Stomach smooth muscle (tissue), 2 donors: ENCODE results near the gene NDUFB11.

Experiments used
- H3K27ac ChIP-seq: one replicate; pipeline ENCODE4 v1.7.0; 2013; ENCODE audit warnings: mild to moderate bottlenecking, low read length, inconsistent platforms
- H3K27me3 ChIP-seq, 2 donors: one replicate each; pipeline ENCODE4 v1.7.0; 2013; ENCODE audit warnings: low read length in 2 of 2; ENCODE audit not compliant: insufficient read depth in 2 of 2, control insufficient read depth in 1 of 2
- H3K36me3 ChIP-seq, 2 donors: one replicate each; pipeline ENCODE4 v1.7.0; 2013; ENCODE audit warnings: low read length in 2 of 2; ENCODE audit not compliant: control insufficient read depth in 2 of 2, insufficient read depth in 2 of 2
- H3K4me1 ChIP-seq: one replicate; pipeline ENCODE4 v1.7.0; 2013; ENCODE audit warnings: low read length; ENCODE audit not compliant: control insufficient read depth, insufficient read depth
- H3K4me3 ChIP-seq, 2 donors: one replicate each; pipeline ENCODE4 v1.7.0; 2013; ENCODE audit warnings: low read length in 2 of 2
- H3K9ac ChIP-seq, 2 donors: one replicate each; pipeline ENCODE4 v1.7.0; 2013; ENCODE audit warnings: low read length in 2 of 2, mild to moderate bottlenecking in 1 of 2
- H3K9me3 ChIP-seq, 2 donors: one replicate each; pipeline ENCODE4 v1.7.0; 2013; ENCODE audit warnings: low read length in 2 of 2; ENCODE audit not compliant: control insufficient read depth in 2 of 2
- donor health status: healthy.
- donor health status: Pancreatic carcinoma.

Gene NDUFB11

DNA sequence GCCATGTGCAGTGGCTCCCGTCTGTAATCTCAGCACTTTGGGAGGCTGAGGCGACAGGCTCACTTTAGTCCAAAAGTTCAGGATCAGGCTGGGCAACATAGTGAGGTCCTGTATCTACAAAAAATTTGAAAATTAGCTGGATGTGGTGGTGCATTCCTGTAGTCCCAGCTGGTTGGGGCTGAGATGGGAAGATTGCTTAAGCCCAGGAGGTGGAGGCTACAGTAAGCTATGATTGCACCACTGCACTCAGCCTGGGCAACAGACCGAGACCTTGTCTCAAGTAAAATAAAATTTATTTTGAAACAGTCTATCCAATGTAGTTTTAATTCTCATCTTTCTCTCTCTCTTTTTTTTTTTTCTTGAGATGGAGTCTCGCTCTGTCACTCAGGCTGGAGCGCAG is 21.6 kb upstream of the NDUFB11 start:
- Histone ChIP-seq H3K36me3 (peaks cover 0 to 5% of the 10 kb centered on the region in 2 donors), H3K9me3 (no peaks in the 10 kb centered on the region), H3K4me1 (no peaks in the 10 kb centered on the region), H3K27ac (no peak overlapping the region), H3K27me3 (peaks cover 0 to 5% of the 10 kb centered on the region in 2 donors), H3K4me3 (no peak overlapping the region), H3K9ac (no peak overlapping the region)

DNA sequence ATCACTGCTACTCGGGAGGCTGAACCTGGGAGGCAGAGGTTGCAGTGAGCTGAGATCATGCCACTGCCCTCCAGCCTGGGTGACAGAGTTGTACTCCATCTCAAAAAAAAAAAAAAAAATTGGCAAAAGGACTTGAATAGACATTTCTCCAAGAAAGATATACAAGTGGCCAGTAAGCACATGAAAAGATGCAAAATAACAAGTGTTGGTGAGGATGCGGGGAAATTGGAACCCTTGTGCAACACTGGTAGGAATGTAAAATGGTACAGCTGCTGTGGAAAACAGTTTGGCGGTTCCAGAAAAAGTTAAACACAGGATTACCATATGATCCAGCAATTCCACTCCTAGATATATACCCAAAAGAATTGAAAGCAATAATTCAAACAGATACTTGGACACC is 19.9 kb upstream of the NDUFB11 start:
- Histone ChIP-seq H3K9ac (no peak overlapping the region), H3K4me3 (no peak overlapping the region), H3K36me3 (peaks cover 0 to 3% of the 10 kb centered on the region in 2 donors), H3K9me3 (no peaks in the 10 kb centered on the region), H3K4me1 (no peaks in the 10 kb centered on the region), H3K27me3 (peaks cover 0 to 5% of the 10 kb centered on the region in 2 donors), H3K27ac (no peak overlapping the region)

DNA sequence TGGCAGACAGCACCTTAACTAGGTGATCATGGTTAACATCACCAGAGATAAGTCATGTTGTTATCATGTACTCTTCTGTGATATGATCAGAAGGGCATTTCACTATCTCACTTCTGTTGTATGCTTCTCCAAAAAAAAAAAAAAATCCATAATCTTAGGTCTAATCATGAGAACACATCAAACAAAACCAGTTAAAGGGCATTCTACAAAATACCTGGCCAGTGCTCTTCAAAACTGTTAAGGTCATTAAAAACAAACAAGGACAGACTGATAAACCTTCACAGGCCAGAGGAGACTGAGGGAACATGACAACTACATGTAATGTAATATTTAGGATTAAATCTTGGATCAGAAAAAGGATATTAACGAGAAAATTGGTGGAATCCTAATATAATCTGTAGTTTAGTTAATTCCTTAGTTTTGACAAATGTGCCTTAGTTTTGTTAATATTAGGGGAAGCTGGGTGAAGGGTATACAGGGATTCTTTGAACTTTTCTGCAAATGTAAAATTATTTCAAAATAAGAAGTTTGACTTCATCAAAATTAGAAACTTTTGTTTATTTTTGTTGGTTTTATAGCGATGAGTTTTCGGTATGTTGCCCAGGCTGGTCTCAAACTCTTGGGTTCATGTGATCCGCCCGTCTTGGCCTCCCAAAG is 18.6 kb upstream of the NDUFB11 start:
- H3K36me3 ChIP-seq, result no peaks in the 10 kb centered on the region
- H3K4me3 ChIP-seq, result no peak overlapping the region
- no peaks in the 10 kb centered on the region for H3K27me3 ChIP-seq
- H3K9ac ChIP-seq, result no peak overlapping the region
- no peaks in the 10 kb centered on the region for H3K9me3 ChIP-seq
- H3K27ac ChIP-seq, result no peak overlapping the region
- H3K4me1 ChIP-seq, result no peaks in the 10 kb centered on the region

DNA sequence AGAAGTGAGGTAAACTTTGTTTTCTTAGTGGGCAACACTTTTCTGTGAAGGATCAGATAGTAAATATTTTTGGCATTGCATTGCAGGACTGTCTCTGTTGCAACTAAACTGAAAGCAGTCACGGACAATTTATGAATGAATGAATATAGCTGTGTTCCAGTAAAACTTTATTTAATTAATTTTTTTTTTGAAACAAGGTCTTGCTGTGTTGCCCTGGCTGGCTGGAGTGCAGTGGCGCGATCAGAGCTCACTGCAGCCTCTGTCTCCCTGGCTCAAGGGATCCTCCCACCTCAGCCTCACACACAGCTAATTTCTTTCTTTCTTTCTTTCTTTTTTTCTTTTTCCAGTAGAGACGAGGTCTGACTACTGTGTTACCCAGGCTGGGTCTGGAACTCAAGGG is 16.3 kb upstream of the NDUFB11 start:
- Histone ChIP-seq H3K4me3 (no peak overlapping the region), H3K9me3 (no peaks in the 10 kb centered on the region), H3K9ac (no peak overlapping the region), H3K27me3 (peaks cover 0 to 3% of the 10 kb centered on the region in 2 donors), H3K4me1 (no peaks in the 10 kb centered on the region), H3K36me3 (peaks cover 5 to 6% of the 10 kb centered on the region in 2 donors), H3K27ac (no peak overlapping the region)

DNA sequence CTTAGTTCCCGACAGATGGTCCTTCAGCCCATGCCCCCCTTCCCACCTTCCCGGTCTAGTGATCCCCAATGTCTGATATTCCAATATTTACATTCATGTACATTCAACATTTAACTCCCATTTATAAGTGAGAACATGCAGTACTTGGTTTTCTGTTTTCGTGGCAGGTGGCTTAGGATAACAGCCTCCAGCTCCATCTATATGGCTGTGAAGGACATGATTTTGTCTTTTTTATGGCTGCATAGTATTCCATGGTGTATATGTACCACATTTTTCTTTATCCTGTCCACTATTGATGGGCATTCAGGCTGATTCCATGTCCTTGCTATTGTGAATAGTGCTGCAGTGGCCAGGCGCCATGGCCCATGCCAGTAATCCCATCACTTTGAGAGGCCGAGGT is 14.3 kb upstream of the NDUFB11 start:
- no peaks in the 10 kb centered on the region for H3K9me3 ChIP-seq

DNA sequence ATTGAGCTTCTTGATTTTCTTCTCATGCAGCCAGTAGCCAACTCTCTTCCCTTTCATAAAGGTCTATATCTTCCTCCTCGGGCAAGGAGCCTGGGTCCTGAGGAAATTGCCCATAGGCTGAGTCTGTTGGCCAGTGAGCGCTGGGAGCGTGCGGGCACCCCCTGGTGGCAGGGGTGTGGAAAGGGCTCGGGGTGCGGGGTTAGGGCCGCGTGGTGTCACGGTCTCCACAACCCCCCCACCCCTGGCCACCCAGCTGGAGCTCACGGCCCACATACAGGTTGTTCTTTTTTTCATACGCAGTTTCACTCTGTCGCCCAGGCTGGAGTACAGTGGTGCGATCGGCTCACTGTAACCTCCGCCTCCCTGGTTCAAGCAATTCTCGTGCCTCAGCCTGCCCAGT is 13.6 kb upstream of the NDUFB11 start:
- Histone ChIP-seq H3K27me3 (peaks cover 0 to 3% of the 10 kb centered on the region in 2 donors), H3K27ac (no peak overlapping the region), H3K9ac (no peak overlapping the region), H3K4me1 (no peaks in the 10 kb centered on the region), H3K36me3 (peaks cover 5 to 6% of the 10 kb centered on the region in 2 donors), H3K4me3 (no peak overlapping the region), H3K9me3 (no peaks in the 10 kb centered on the region)

More for the DNA sequence above, 14.3 kb upstream of the NDUFB11 start:
- no peak overlapping the region for H3K9ac ChIP-seq
- peaks cover 5 to 6% of the 10 kb centered on the region in 2 donors for H3K36me3 ChIP-seq
- H3K27me3 ChIP-seq, result peaks cover 0 to 3% of the 10 kb centered on the region in 2 donors
- H3K27ac ChIP-seq, result no peak overlapping the region
- H3K4me3 ChIP-seq, result no peak overlapping the region
- H3K4me1 ChIP-seq, result no peaks in the 10 kb centered on the region

DNA sequence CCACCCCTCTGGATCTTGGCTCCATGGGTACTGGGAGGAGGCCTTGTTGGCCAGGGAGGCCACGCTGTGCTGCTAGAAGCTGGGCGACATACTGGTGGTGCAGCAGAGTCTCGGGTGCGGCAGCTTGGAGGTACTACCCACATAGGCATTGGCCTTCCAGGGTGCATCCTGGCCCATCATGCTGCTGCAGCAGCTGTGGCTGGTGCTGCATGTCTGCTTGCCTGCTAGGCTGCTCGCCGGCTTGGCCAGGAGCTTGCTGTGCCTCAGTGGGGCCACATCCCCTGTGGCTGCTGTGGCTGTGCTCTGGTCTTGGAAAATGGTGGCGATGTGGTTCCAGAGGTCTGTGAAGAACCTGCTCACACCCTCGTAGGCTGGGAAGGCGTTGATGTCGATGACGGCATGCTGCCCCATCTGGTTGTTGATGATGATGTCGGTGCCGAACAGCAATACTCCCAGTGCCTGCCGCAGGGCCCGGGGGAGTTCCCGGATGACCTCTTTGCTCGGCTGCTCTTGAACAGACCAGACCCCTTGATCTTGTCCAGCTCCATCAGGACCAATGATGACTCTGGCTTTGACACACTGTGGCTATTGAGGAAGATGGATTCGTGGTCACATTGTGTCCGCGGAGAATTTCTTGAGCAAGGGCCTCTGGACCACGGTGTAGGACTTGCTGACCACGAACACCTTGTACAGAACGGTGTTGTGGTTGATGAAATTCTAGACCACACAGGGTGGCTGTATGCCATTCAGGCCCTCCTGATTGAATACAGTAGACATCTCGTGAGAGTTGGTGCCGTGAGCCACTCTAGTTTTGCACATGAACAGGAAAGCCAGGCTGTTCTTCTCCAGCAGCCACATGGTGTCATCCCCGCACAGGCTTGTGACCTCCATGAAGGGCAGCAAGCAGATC is 12.4 kb upstream of the NDUFB11 start:
- Histone ChIP-seq H3K36me3 (peaks cover 5 to 6% of the 10 kb centered on the region in 2 donors), H3K4me3 (no peak overlapping the region), H3K4me1 (no peaks in the 10 kb centered on the region), H3K9ac (no peak overlapping the region), H3K9me3 (no peaks in the 10 kb centered on the region), H3K27me3 (peaks cover 0 to 3% of the 10 kb centered on the region in 2 donors), H3K27ac (no peak overlapping the region)

DNA sequence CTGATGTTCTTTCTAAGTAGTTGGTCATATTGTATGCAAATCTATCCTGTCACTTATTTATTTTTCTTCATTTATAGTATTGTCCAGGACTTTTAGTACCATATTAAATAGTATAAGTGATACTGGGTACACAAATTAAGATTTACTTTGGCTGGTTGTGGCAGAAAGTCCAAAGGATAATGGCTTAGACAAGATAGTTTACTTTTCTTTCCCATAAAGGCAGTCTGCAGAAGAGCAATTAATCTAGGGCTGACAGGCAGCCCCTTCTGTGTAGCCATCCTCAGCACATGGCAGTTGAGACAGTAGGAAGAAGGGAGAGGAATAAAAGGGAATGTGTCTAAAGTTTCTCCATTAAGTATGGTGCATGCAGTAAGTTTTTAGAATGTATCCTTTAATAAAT is 6.9 kb upstream of the NDUFB11 start:
- Histone ChIP-seq H3K9me3 (no peaks in the 10 kb centered on the region), H3K27ac (no peak overlapping the region), H3K4me3 (no peak overlapping the region), H3K4me1 (peaks cover 12% of the 10 kb centered on the region), H3K9ac (no peak overlapping the region), H3K27me3 (no peaks in the 10 kb centered on the region), H3K36me3 (peaks cover 0 to 1% of the 10 kb centered on the region in 2 donors)

DNA sequence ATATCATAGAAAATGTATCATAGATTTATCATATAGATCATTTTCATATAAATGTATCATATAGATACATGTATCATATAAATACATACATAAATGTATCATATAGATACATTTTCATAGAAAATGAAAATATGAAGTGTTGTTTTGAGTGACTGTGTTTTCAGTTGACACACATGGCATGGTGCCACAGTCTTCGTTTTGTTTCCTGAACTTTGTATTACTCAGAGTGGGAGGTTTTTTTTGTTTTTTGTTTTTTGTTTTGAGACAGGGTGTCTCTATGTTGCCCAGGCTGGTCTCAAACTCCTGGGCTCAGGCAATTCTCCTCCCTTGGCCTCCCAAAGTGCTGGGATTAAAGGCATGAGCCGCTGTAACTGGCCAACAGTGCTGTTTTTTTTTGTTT is 4.4 kb upstream of the NDUFB11 start:
- Histone ChIP-seq H3K9ac (no peak overlapping the region), H3K27me3 (peaks cover 0 to 2% of the 10 kb centered on the region in 2 donors), H3K27ac (no peak overlapping the region), H3K36me3 (no peaks in the 10 kb centered on the region), H3K4me3 (no peak overlapping the region), H3K4me1 (peaks cover 19% of the 10 kb centered on the region), H3K9me3 (no peaks in the 10 kb centered on the region)

DNA sequence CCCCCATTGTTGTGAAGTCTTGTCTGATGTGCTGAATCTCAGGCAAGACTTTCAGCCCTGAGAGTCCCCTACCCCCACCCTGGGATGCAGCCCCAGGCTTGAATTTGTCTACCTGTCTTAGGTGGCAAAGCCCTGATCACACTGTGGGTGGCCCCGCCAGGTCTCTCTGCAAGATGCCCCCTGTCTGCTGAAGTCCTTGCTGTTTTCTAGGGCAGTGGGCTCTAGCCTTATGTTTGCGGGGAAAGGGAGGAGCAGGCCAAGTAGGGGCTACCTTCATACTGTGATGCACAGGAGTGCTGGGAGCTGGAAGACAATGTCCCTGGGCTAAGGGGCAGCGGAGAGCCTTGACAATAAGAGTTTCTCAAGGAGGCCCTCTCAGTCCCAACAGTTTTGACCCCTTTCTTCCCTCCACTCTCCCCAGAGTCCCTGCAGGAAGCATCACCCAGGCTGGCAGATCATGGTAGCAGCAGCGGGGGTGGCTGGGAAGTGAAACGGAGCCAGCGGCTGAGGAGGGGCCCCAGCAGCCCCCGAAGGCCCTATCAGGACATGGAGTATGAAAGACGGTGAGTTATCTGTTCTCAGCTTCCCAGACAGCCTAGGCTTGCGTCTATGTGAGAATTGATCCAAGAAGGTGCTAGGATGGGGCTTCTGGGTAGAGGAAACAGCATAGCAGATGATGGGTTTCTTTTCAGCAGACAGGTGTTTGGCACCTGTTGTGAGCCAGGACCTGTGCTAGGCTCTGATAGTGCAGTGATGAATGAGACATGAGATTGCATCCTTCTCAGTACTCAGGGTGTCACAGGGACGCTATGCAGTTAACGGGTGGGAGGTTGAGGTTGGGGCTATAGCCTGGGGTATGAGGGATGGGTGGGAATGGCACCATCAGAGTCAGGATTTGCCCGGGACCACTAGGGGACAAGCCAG is 2.7 kb upstream of the NDUFB11 start:
- peaks cover 24% of the 10 kb centered on the region for H3K4me1 ChIP-seq
- no peak overlapping the region for H3K27ac ChIP-seq
- no peak overlapping the region for H3K9ac ChIP-seq
- peaks cover 0 to 5% of the 10 kb centered on the region in 2 donors for H3K36me3 ChIP-seq
- peaks cover 0 to 4% of the 10 kb centered on the region in 2 donors for H3K27me3 ChIP-seq
- peak overlapping the region in 1 of 2 donors; percentile 79 for H3K4me3 ChIP-seq
- H3K9me3 ChIP-seq, result no peaks in the 10 kb centered on the region
